Activated naive CD8-positive, alpha-beta T cell treated with anti-CD3 and anti-CD28 coated beads, Interleukin-2, amount 10 ng/mL, durations not matched to agents 7 days and 5 days (primary cell): ENCODE measurements around the gene METTL1. TPM values are rescaled to one million over a fixed set of nuclear protein-coding genes. Genes with fewer than 3 reads are reported as not detected.
A peak's percentile ranks its signal among the peaks of the same experiment; 100 is the strongest.
"Not testable (repeated sequence)": the region's sequence is repeated elsewhere in the genome, so short reads cannot be mapped to it uniquely, and the experiment has no call there.

Experiments used
- ATAC-seq: fragments of 150-1000 bp; cut with Tn5 transposase; one replicate; pipeline ENCODE4 v1.10.0; 2021; ENCODE audit warnings: low read depth, moderate library complexity
- POLR2A ChIA-PET: fragments of 350-600 bp; sonication (Branson Sonifier 250); formaldehyde crosslinking; loops from one replicate; lab custom pipeline; 2021; ENCODE audit warnings: antibody characterized with exemption; lab: Charles Lee
- DNase-seq: peaks from one replicate; pipeline ENCODE4 v3.0.0; 2021
- H3K27ac Mint-ChIP-seq: one replicate; pipeline ENCODE4 v1.8.0; 2022; ENCODE audit warnings: mild to moderate bottlenecking, mixed read lengths
- H3K27me3 Mint-ChIP-seq: one replicate; pipeline ENCODE4 v1.8.0; 2022; ENCODE audit warnings: mild to moderate bottlenecking, moderate library complexity, mixed read lengths
- H3K36me3 Mint-ChIP-seq: one replicate; pipeline ENCODE4 v1.8.0; 2021; ENCODE audit warnings: mild to moderate bottlenecking, mixed read lengths
- H3K4me1 Mint-ChIP-seq: one replicate; pipeline ENCODE4 v1.8.0; 2021; ENCODE audit warnings: mixed read lengths
- H3K4me3 Mint-ChIP-seq: one replicate; pipeline ENCODE4 v1.8.0; 2022; ENCODE audit warnings: mild to moderate bottlenecking, moderate library complexity, mixed read lengths
- H3K9me3 Mint-ChIP-seq: one replicate; pipeline ENCODE4 v1.8.0; 2021; ENCODE audit warnings: mixed read lengths
- total RNA-seq, 2 experiments: library from RNA; stranded (reverse); gene quantifications; one replicate each; pipeline ENCODE4 v1.2.3, GENCODE V29; 2021

The METTL1 gene
- total RNA-seq, 2 experiments from 2014 or later = 13.9 to 14.9 TPM

GRCh38 chr12:57782608-57783465, 10.9 kb upstream of the METTL1 start, which contains the start of gene TSFM:
Gene TSFM, plus strand, starts transcription at chr12:57782787. Its CDS starts 15 bp downstream, at chr12:57782802.
- Mint-ChIP-seq H3K4me3 (peak within 1 kb of the TSS; percentile 96), H3K27me3 (no peaks in the 10 kb centered on the region), H3K27ac (peak within 1 kb of the TSS; percentile 93), H3K4me1 (peaks cover 33% of the 10 kb centered on the region), H3K36me3 (peaks cover 3% of the 10 kb centered on the region), H3K9me3 (no peaks in the 10 kb centered on the region)
- POLR2A ChIA-PET = interaction anchor here (0.7 to 3.0 kb wide), 12 partner anchors 8 to 159 kb away, joined by 3 to 29 read pairs (median 3); partner anchors contain the start of genes ATP23, EEF1AKMT3 and METTL1
- ATAC-seq (peak; percentile 88), DNase-seq (peak; percentile 98)

GRCh38 chr12:57782243-57782607, 10.3 kb upstream of the METTL1 start:
- DNase-seq (no peak), ATAC-seq (no peak)
- Mint-ChIP-seq H3K36me3 (peaks cover 3% of the 10 kb centered on the region), H3K9me3 (no peaks in the 10 kb centered on the region), H3K4me3 (peak overlapping the region; percentile 96), H3K27ac (peak overlapping the region; percentile 93), H3K27me3 (no peaks in the 10 kb centered on the region), H3K4me1 (peaks cover 33% of the 10 kb centered on the region)
- POLR2A ChIA-PET = interaction anchor here (1.0 to 3.0 kb wide), 2 partner anchors 10 to 23 kb away, joined by 3 to 29 read pairs; partner anchors contain the start of genes EEF1AKMT3 and METTL1

DNA sequence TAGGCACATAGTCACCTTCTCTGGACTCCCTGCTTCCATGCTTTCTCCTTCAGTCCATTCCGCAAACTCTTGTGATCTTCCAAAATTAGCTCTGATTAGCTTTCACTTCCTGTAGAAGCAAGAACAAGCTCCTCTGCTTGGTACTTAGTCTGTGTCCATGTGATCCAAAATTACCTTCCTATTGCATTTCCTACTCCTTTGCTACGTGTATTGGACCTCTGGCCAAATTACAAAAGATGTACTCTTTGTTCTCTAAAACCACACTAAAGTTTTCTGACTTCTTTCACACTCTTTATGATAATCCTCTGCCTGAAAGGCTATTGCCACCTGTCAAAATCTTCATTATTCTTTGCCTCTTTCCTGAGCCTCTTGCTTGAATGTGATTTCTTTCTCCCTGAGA, 9.9 kb upstream of the METTL1 start:
- ATAC-seq (no peak), DNase-seq (no peak)
- POLR2A ChIA-PET = interaction anchor here (0.7 to 3.0 kb wide), 5 partner anchors 9 to 40 kb away, joined by 4 to 29 read pairs (median 5); partner anchors contain the start of genes CYP27B1, EEF1AKMT3, MARCHF9 and METTL1
- peak overlapping the region; percentile 13 for H3K4me3 Mint-ChIP-seq
- H3K27me3 Mint-ChIP-seq = no peaks in the 10 kb centered on the region
- peak overlapping the region; percentile 93 for H3K27ac Mint-ChIP-seq
- H3K4me1 Mint-ChIP-seq = peaks cover 33% of the 10 kb centered on the region
- H3K9me3 Mint-ChIP-seq = no peaks in the 10 kb centered on the region
- H3K36me3 Mint-ChIP-seq = peaks cover 3% of the 10 kb centered on the region

DNA sequence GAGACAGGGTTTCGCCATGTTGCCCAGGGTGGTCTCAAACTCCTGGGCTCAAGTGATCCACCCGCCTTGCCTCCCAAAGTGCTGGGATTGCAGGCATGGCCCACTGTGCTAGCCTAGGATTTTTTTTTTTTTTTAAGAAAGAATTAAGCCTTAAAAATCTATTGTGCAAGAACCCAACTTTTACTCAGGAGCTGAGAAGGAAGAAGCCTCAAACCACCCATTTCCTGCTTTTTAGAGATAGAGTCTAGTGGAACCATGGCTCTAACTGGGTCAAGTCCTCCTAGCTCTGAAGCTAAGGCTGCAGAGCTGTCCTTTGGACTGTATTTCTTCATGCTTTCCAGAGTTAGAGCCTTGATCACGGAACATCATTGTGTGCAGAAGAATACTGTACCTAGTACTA, 9.3 kb upstream of the METTL1 start:
- ATAC-seq = no peak
- Mint-ChIP-seq H3K27ac (peak overlapping the region; percentile 93), H3K4me3 (peak overlapping the region; percentile 13), H3K4me1 (peaks cover 30% of the 10 kb centered on the region), H3K27me3 (no peaks in the 10 kb centered on the region), H3K36me3 (peaks cover 3% of the 10 kb centered on the region), H3K9me3 (no peaks in the 10 kb centered on the region)
- POLR2A ChIA-PET = interaction anchor here (0.7 to 3.0 kb wide), 5 partner anchors 9 to 39 kb away, joined by 4 to 29 read pairs (median 5); partner anchors contain the start of genes CYP27B1, EEF1AKMT3, MARCHF9 and METTL1
- no peak for DNase-seq

GRCh38 chr12:57780284-57780897, 8.5 kb upstream of the METTL1 start:
- Mint-ChIP-seq H3K4me3 (peak overlapping the region; percentile 32), H3K27me3 (no peaks in the 10 kb centered on the region), H3K9me3 (no peaks in the 10 kb centered on the region), H3K27ac (peak overlapping the region; percentile 93), H3K36me3 (peaks cover 6% of the 10 kb centered on the region), H3K4me1 (peaks cover 33% of the 10 kb centered on the region)
- ATAC-seq (no peak), DNase-seq (no peak)
- POLR2A ChIA-PET = interaction anchor here (3.0 kb wide), 1 partner anchor 8 kb away, joined by 29 read pairs; the partner anchor contains the start of genes EEF1AKMT3 and METTL1

DNA sequence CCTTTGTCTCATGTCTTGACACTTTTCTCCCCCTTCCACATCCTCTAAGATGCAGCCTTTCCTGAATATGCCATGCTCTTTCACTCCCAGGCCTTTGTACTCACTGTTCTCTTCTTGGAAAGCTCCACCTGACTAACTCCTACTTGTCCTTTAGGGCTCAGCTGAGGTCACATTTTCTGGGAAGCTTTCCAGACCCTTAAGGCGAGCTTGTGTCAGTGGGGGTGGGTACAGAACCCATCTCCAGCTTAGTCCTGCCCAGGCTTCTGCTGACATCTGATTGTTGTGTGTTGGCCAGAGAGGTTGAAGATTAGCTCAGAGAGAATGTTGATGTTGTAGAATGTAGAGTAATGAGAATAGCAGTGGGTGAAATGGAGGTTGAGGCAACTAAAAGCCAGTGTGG, 7.8 kb upstream of the METTL1 start:
- H3K27me3 Mint-ChIP-seq = no peaks in the 10 kb centered on the region
- H3K27ac Mint-ChIP-seq = peak overlapping the region; percentile 47
- no peak for DNase-seq
- no peak overlapping the region for H3K4me3 Mint-ChIP-seq
- POLR2A ChIA-PET = no interaction called here
- ATAC-seq = no peak
- no peaks in the 10 kb centered on the region for H3K9me3 Mint-ChIP-seq
- peaks cover 33% of the 10 kb centered on the region for H3K4me1 Mint-ChIP-seq
- H3K36me3 Mint-ChIP-seq = peaks cover 6% of the 10 kb centered on the region

DNA sequence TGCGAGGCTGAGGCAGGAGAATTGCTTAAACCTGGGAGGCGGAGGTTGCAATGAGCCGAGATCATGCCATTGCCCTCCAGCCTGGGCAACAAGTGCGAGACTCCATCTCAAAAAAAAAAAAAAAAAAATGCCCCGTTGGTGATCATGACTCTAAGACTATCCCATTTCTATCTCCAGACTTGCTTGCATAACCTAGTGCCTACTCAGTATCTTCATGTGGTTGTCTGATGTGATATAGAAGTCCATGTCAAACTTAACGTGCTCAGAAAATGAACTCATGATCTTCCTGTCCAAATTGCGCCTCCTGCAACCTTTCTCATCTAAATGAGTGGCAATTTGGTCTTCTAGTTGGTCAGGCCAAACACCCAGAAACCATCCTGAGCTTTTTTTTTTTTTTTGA, 6.0 kb upstream of the METTL1 start:
- H3K9me3 Mint-ChIP-seq = no peaks in the 10 kb centered on the region
- H3K36me3 Mint-ChIP-seq = peaks cover 7% of the 10 kb centered on the region
- no peak for DNase-seq
- peaks cover 29% of the 10 kb centered on the region for H3K4me1 Mint-ChIP-seq
- H3K27ac Mint-ChIP-seq = no peak overlapping the region
- no peak for ATAC-seq
- H3K4me3 Mint-ChIP-seq = no peak overlapping the region
- no peaks in the 10 kb centered on the region for H3K27me3 Mint-ChIP-seq
- POLR2A ChIA-PET = no interaction called here

DNA sequence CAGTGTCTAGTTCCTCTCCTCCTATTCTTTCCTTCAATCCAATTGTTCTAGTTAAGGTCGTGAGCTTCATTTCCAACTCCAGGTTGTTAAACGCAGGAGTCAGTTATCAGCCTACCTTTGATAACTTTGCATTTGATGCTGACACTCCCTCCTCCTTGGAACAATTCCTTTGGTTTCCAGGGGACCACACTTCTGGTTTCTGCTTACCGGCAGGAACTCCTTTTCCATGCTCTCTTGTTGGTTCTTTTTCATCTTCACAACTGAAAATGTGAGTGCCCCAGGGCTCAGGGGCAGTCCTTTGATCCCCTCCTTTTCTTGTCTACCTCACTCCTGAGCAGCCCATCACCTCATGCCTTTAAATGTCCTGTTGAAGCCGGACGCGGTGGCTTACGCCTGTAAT, 5.5 kb upstream of the METTL1 start:
- no peaks in the 10 kb centered on the region for H3K27me3 Mint-ChIP-seq
- no peak overlapping the region for H3K27ac Mint-ChIP-seq
- DNase-seq = no peak
- peaks cover 27% of the 10 kb centered on the region for H3K4me1 Mint-ChIP-seq
- ATAC-seq = no peak
- POLR2A ChIA-PET = no interaction called here
- peaks cover 8% of the 10 kb centered on the region for H3K36me3 Mint-ChIP-seq
- H3K4me3 Mint-ChIP-seq = no peak overlapping the region
- H3K9me3 Mint-ChIP-seq = no peaks in the 10 kb centered on the region

GRCh38 chr12:57776247-57776587, 4.3 kb upstream of the METTL1 start:
- peaks cover 25% of the 10 kb centered on the region for H3K4me1 Mint-ChIP-seq
- no peaks in the 10 kb centered on the region for H3K9me3 Mint-ChIP-seq
- peaks cover 8% of the 10 kb centered on the region for H3K36me3 Mint-ChIP-seq
- ATAC-seq = no peak
- POLR2A ChIA-PET = no interaction called here
- no peak overlapping the region for H3K4me3 Mint-ChIP-seq
- DNase-seq = no peak
- H3K27ac Mint-ChIP-seq = no peak overlapping the region
- H3K27me3 Mint-ChIP-seq = no peaks in the 10 kb centered on the region

GRCh38 chr12:57775563-57776246, 3.8 kb upstream of the METTL1 start:
- peaks cover 8% of the 10 kb centered on the region for H3K36me3 Mint-ChIP-seq
- H3K4me3 Mint-ChIP-seq = no peak overlapping the region
- DNase-seq (no peak), ATAC-seq (no peak)
- POLR2A ChIA-PET = interaction anchor here (0.7 to 1.1 kb wide), 2 partner anchors 7 to 26 kb away, joined by 3 read pairs; partner anchors contain the start of gene TSFM
- H3K27ac Mint-ChIP-seq = no peak overlapping the region
- peaks cover 24% of the 10 kb centered on the region for H3K4me1 Mint-ChIP-seq
- H3K27me3 Mint-ChIP-seq = no peaks in the 10 kb centered on the region
- no peaks in the 10 kb centered on the region for H3K9me3 Mint-ChIP-seq

DNA sequence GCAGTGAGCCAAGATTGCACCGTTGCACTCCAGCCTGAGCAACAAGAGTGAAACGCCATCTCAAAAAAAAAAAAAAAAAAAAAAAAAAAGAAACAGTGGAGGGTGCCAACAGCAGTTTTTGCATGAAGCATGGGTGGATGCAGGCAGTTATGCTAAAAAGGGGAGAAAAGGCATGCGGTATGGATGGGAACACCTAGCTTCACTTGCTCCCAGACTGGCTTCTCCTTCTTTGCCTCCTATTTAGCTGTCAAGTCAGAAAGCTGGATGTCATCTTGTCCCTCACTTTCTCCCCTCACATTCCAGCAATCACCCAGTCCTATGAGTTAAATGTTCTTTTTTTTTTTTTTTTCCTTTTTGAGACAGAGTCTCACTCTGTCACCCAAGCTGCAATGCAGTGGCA, 3.1 kb upstream of the METTL1 start:
- Mint-ChIP-seq H3K27ac (no peak overlapping the region), H3K4me1 (peaks cover 20% of the 10 kb centered on the region), H3K9me3 (no peaks in the 10 kb centered on the region), H3K27me3 (no peaks in the 10 kb centered on the region), H3K36me3 (peaks cover 8% of the 10 kb centered on the region), H3K4me3 (no peak overlapping the region)
- ATAC-seq (no peak), DNase-seq (no peak)
- POLR2A ChIA-PET = interaction anchor here (0.7 to 1.1 kb wide), 3 partner anchors 8 to 64 kb away, joined by 3 to 6 read pairs (median 3); partner anchors contain the start of gene TSFM

DNA sequence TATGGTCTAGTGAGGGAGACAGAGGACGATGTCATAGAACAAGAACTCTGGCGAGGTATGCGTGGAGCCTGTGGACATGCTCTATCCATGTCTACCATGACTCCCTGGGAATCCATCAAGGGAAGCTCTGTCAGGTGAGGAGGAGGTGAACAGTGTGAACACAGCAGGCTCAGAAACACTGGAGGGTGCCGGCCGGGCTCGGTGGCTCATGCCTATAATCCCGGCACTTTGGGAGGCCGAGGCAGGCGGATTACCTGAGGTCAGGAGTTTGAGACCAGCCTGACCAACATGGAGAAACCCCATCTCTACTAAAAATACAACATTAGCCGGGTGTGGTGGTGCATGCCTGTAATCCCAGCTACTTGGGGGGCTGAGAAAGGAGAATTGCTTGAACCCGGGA, 2.7 kb upstream of the METTL1 start:
- not testable (repeated sequence) for H3K36me3 Mint-ChIP-seq, DNase-seq, H3K9me3 Mint-ChIP-seq, H3K27ac Mint-ChIP-seq, H3K4me3 Mint-ChIP-seq, ATAC-seq, H3K27me3 Mint-ChIP-seq
- POLR2A ChIA-PET = interaction anchor here (0.7 to 1.1 kb wide), 3 partner anchors 8 to 64 kb away, joined by 3 to 6 read pairs (median 3); partner anchors contain the start of gene TSFM
- H3K4me1 Mint-ChIP-seq = peaks cover 17% of the 10 kb centered on the region
